ENCODE measurements around the gene PEX5L.

PEX5L gene, protein sequence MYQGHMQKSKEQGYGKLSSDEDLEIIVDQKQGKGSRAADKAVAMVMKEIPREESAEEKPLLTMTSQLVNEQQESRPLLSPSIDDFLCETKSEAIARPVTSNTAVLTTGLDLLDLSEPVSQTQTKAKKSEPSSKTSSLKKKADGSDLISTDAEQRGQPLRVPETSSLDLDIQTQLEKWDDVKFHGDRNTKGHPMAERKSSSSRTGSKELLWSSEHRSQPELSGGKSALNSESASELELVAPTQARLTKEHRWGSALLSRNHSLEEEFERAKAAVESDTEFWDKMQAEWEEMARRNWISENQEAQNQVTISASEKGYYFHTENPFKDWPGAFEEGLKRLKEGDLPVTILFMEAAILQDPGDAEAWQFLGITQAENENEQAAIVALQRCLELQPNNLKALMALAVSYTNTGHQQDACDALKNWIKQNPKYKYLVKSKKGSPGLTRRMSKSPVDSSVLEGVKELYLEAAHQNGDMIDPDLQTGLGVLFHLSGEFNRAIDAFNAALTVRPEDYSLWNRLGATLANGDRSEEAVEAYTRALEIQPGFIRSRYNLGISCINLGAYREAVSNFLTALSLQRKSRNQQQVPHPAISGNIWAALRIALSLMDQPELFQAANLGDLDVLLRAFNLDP

DNA sequence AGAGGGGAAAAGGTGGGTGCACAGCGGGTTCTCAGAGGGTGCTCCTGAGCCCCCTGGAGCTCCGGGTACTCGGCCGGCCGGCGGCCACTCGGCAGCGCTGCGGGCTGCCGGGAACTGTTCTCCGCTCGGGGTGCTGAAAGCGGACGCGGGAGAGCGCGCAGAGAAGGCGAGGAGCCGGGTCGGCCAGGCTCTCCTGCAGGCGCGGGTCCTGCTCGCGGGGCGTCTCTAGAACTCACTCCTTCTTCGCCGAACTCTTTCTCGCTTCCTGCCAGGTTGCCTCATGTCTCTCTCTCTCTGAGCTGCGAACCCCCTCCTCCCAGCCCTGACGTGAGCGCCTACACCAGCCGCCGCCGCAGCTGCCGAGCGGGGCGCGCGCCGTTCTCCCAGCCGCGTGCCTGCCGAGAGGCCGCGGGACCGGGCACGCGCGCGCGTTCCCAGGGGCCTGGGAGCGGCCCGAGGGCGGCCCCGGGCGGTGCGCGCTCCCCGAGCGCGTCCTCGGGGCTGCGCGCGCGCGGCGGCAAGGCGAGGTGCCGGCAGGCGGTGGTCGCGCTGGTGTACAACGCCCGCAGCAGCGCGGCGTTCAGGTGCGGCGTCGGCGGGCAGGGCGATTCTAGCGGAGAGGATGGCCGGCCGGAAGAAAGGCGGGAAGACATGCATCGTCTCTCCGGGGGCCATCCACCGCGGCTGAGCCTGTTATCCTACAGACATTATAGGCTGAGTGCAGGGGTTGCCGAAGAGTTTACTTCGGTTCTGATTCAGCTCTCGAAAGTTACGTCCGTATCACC, at the start of gene PEX5L:
PEX5L (minus strand) TSS at position 267 of the 785 bp plus-strand sequence. CDS start 338 bp downstream, outside the sequence.
- peak within 1 kb of the TSS; percentile 49 for H3K4me3 ChIP-seq (ENCODE audit: low read depth, low read length)
- TF ChIP-seq, protein P1, sequence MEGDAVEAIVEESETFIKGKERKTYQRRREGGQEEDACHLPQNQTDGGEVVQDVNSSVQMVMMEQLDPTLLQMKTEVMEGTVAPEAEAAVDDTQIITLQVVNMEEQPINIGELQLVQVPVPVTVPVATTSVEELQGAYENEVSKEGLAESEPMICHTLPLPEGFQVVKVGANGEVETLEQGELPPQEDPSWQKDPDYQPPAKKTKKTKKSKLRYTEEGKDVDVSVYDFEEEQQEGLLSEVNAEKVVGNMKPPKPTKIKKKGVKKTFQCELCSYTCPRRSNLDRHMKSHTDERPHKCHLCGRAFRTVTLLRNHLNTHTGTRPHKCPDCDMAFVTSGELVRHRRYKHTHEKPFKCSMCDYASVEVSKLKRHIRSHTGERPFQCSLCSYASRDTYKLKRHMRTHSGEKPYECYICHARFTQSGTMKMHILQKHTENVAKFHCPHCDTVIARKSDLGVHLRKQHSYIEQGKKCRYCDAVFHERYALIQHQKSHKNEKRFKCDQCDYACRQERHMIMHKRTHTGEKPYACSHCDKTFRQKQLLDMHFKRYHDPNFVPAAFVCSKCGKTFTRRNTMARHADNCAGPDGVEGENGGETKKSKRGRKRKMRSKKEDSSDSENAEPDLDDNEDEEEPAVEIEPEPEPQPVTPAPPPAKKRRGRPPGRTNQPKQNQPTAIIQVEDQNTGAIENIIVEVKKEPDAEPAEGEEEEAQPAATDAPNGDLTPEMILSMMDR (IDR thresholded peaks at IDR 0.05; ENCODE audit: borderline replicate concordance, insufficient read depth, low read depth, low read length): no peak

DNA sequence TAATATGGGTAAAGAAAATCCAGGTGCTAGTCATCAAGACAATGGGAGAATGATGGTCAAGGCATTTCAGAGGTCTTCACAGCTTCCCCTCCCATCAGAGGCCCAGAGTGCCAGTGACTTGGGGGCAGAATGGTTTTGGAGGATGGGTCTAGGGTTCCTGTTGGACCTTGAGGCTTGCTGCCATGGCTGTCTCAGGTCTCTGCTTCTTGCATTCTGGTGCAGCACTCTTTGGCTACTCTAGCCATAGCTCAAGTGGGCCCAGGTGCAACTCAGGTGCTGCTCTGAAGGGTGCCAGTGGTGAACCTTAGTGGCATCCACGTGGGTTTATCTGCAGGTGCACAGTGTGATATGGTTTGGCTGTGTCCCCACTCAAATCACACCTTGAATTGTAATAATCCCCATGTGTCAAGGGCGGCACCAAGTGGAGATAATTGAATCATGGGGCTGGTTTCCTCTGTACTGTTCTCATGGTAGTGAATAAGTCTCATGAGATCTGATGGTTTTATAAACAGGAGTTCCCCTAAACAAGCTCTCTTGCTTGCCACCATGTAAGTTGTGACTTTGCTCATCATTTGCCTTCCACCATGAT, 48.5 kb upstream of the PEX5L start:
- no peak overlapping the region for H3K4me3 ChIP-seq (ENCODE audit: low read depth, low read length)
- TF ChIP-seq, protein P1 (IDR thresholded peaks at IDR 0.05; ENCODE audit: borderline replicate concordance, insufficient read depth, low read depth, low read length): 0 out of 2 replicates have a peak, but pooled peaks have one; percentile 20

DNA sequence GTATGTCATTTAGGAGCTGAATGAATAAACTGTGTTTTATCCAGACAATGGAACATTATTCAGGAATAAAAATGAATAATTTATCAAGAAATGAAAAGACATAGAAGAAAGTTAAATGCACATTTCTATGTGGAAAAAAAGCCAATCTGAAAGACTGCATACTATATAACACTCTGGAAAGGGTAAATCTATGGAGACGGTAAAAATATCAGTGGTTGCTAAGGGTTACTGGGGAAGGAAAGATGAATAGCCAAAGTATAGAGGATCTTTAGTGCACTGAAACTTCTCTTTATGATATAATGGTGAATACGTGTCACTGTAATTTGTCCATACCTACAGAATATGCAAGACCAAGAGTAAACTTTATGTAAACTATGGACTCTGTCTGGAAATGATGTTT, 46.0 kb upstream of the PEX5L start:
- no peak overlapping the region for H3K4me3 ChIP-seq (ENCODE audit: low read depth, low read length)
- TF ChIP-seq, protein P1 (IDR thresholded peaks at IDR 0.05; ENCODE audit: borderline replicate concordance, insufficient read depth, low read depth, low read length): no peak

DNA sequence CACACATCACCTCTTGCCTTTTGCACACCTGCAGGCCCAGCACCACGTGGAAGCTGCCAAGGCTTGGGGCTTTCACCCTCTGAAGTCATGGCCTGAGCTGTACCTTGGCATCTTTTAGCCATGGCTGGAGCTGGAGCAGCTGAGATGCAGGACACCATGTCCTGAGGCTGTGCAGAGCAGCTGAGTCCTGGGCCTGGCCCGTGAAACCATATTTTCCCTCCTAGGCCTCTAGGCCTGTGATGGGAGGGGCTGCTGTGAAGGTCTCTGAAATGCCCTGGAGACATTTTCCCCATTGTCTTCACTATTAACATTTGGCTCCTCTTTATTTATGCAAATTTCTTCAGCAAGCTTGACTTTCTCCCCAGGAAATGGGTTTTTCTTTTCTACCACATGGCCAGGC, 41.9 kb upstream of the PEX5L start:
- H3K4me3 ChIP-seq (ENCODE audit: low read depth, low read length): no peak overlapping the region
- TF ChIP-seq, protein P1 (IDR thresholded peaks at IDR 0.05; ENCODE audit: borderline replicate concordance, insufficient read depth, low read depth, low read length): no peak

DNA sequence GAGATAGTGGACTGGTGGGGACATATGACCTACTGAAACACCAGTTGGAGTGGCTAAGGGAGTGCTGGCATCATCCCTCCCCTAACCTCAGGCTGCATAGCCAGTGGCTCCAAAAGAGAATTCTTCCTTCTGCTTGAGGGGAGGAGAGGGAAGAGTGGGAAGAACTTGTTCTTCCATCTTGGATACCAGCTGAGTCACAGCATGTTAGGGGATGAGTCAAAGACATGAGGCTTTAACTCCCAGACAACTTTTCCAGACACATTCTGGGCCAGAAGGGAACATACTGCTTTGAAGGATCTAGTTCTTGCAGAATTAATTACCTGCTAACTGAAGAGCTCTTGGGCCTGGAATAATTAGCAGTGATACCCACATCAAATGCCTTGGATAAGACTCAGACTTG, 36.8 kb upstream of the PEX5L start:
- TF ChIP-seq, protein P1 (IDR thresholded peaks at IDR 0.05; ENCODE audit: borderline replicate concordance, insufficient read depth, low read depth, low read length): no peak
- no peak overlapping the region for H3K4me3 ChIP-seq (ENCODE audit: low read depth, low read length)

DNA sequence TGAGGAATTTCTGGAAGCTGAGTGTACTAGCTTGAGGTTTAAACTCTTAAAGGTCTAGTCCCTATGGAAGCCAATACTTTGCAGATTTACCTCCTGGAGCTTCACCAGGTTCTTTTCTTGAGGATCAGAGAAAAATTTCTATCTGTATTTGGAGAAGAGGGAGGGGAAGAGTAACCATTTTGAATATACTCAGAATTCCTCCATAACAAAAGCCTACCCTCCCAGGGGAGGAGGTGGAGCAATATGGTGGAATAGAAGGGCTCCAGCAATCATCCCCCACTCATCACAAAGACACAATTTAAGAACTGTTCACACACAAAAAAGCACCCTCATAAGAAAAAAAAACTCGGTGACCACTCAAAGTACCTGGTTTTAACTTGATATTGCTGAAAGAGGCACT, 36.0 kb upstream of the PEX5L start:
- no peak overlapping the region for H3K4me3 ChIP-seq (ENCODE audit: low read depth, low read length)
- TF ChIP-seq, protein P1 (IDR thresholded peaks at IDR 0.05; ENCODE audit: borderline replicate concordance, insufficient read depth, low read depth, low read length): no peak
